Measurements from ENCODE around the gene RUNX3.

GRCh38 chr1:24874611-24875234 lies 55.4 kb downstream of the RUNX3 start:
- TF ChIP-seq EZH2 (IDR thresholded peaks at IDR 0.05) (no peak), POLR2AphosphoS5 (IDR thresholded peaks at IDR 0.05; ENCODE audit: borderline replicate concordance, low read depth, low read length) (no peak)
